ENCODE measurements around the gene RPL36. TPM values are rescaled to one million over a fixed set of nuclear protein-coding genes. Genes with fewer than 3 reads are reported as not detected.

RPL36 gene
- total RNA-seq, 6 experiments from 2014 or later, result 712 to 903 (median 850) TPM

- H3K27ac Mint-ChIP-seq, result peak overlapping the region; percentile 19; the same call in 1 of the 2 replicates
- peaks cover 31% of the 10 kb centered on the region for H3K4me1 Mint-ChIP-seq (ENCODE audit: low read depth)
- H3K27me3 Mint-ChIP-seq (ENCODE audit: insufficient read depth), result no peaks in the 10 kb centered on the region
- no peak for TF ChIP-seq CTCF (IDR thresholded peaks at IDR 0.05)
- peaks cover 51% of the 10 kb centered on the region for H3K36me3 Mint-ChIP-seq (ENCODE audit: low read depth)
- no peak for DNase-seq
- no peaks in the 10 kb centered on the region for H3K9me3 Mint-ChIP-seq
- no peak overlapping the region for H3K4me3 Mint-ChIP-seq
Observed at GRCh38 chr19:5645409-5645808, 44.7 kb upstream of the RPL36 start.

GRCh38 chr19:5646703-5647102 is 43.4 kb upstream of the RPL36 start:
- no peak for DNase-seq
- H3K9me3 Mint-ChIP-seq, result no peaks in the 10 kb centered on the region
- H3K4me3 Mint-ChIP-seq, result no peak overlapping the region
- peaks cover 46% of the 10 kb centered on the region for H3K36me3 Mint-ChIP-seq (ENCODE audit: low read depth)
- TF ChIP-seq CTCF (IDR thresholded peaks at IDR 0.05), result no peak
- peaks cover 1% of the 10 kb centered on the region; the same call in 1 of the 2 replicates for H3K27me3 Mint-ChIP-seq (ENCODE audit: insufficient read depth)
- H3K27ac Mint-ChIP-seq, result no peak overlapping the region
- H3K4me1 Mint-ChIP-seq (ENCODE audit: low read depth), result peaks cover 25% of the 10 kb centered on the region

GRCh38 chr19:5648464-5648863 is 41.6 kb upstream of the RPL36 start:
- TF ChIP-seq CTCF (IDR thresholded peaks at IDR 0.05), result no peak
- Mint-ChIP-seq H3K27ac (no peak overlapping the region), H3K27me3 (ENCODE audit: insufficient read depth) (peaks cover 1% of the 10 kb centered on the region; the same call in 1 of the 2 replicates), H3K9me3 (no peaks in the 10 kb centered on the region), H3K4me1 (ENCODE audit: low read depth) (peaks cover 18% of the 10 kb centered on the region), H3K36me3 (ENCODE audit: low read depth) (peaks cover 50% of the 10 kb centered on the region), H3K4me3 (no peak overlapping the region)
- no peak for DNase-seq

GRCh38 chr19:5651361-5651760 is 38.7 kb upstream of the RPL36 start:
- DNase-seq, result no peak
- Mint-ChIP-seq H3K4me3 (no peak overlapping the region), H3K27me3 (ENCODE audit: insufficient read depth) (peaks cover 1% of the 10 kb centered on the region), H3K27ac (no peak overlapping the region), H3K9me3 (no peaks in the 10 kb centered on the region), H3K4me1 (ENCODE audit: low read depth) (no peaks in the 10 kb centered on the region), H3K36me3 (ENCODE audit: low read depth) (peaks cover 53% of the 10 kb centered on the region)
- TF ChIP-seq CTCF (IDR thresholded peaks at IDR 0.05), result peak; percentile 16; the same call in 1 of the 2 replicates

- TF ChIP-seq CTCF (IDR thresholded peaks at IDR 0.05), result no peak
- Mint-ChIP-seq H3K4me3 (no peak overlapping the region), H3K27ac (no peak overlapping the region), H3K9me3 (no peaks in the 10 kb centered on the region), H3K36me3 (ENCODE audit: low read depth) (peaks cover 47% of the 10 kb centered on the region), H3K4me1 (ENCODE audit: low read depth) (no peaks in the 10 kb centered on the region), H3K27me3 (ENCODE audit: insufficient read depth) (peaks cover 4% of the 10 kb centered on the region)
- no peak for DNase-seq
Observed at GRCh38 chr19:5652261-5652660, 37.8 kb upstream of the RPL36 start.

GRCh38 chr19:5654931-5655330 is 35.2 kb upstream of the RPL36 start:
- Mint-ChIP-seq H3K4me3 (no peak overlapping the region), H3K36me3 (ENCODE audit: low read depth) (peaks cover 39% of the 10 kb centered on the region), H3K4me1 (ENCODE audit: low read depth) (no peaks in the 10 kb centered on the region), H3K27ac (no peak overlapping the region), H3K9me3 (no peaks in the 10 kb centered on the region), H3K27me3 (ENCODE audit: insufficient read depth) (peaks cover 6% of the 10 kb centered on the region)
- no peak for TF ChIP-seq CTCF (IDR thresholded peaks at IDR 0.05)
- DNase-seq, result no peak

Measured in HFFc6 (cell line).